Activated T-cell treated with anti-CD3 and anti-CD28 coated beads, Interleukin-2, amount 50 U/mL, for 4 hours (primary cell): ENCODE results near the gene SH3RF3. TPM values are rescaled to one million over a fixed set of nuclear protein-coding genes. Genes with fewer than 3 reads are reported as not detected.

Source experiments
- ATAC-seq, 2 donors: fragments of 200-7000 bp; cut with Tn5 transposase; one replicate each; pipeline ENCODE4 v1.10.0; 2021
- DNase-seq: peaks from one replicate; pipeline ENCODE4 v3.0.0-alpha.2; 2020
- H3K27me3 Mint-ChIP-seq: one replicate; pipeline ENCODE4 v1.8.0; 2021; ENCODE audit warnings: low read depth, mixed read lengths
- H3K36me3 Mint-ChIP-seq: one replicate; pipeline ENCODE4 v1.8.0; 2022; ENCODE audit warnings: mixed read lengths; ENCODE audit not compliant: insufficient read depth
- H3K4me1 Mint-ChIP-seq: one replicate; pipeline ENCODE4 v1.8.0; 2021; ENCODE audit warnings: low read depth, mixed read lengths
- H3K4me3 Mint-ChIP-seq: one replicate; pipeline ENCODE4 v1.8.0; 2021; ENCODE audit warnings: mild to moderate bottlenecking, moderate library complexity, mixed read lengths
- H3K9me3 Mint-ChIP-seq: one replicate; pipeline ENCODE4 v1.8.0; 2021; ENCODE audit warnings: mixed read lengths
- total RNA-seq, 3 donors: library from RNA; stranded (reverse); gene quantifications; one replicate each; pipeline ENCODE4 v1.2.1, GENCODE V29; 2021

Gene SH3RF3
- total RNA-seq, 3 donors from 2014 or later: 0.33 to 0.98 (median 0.89) TPM

DNA sequence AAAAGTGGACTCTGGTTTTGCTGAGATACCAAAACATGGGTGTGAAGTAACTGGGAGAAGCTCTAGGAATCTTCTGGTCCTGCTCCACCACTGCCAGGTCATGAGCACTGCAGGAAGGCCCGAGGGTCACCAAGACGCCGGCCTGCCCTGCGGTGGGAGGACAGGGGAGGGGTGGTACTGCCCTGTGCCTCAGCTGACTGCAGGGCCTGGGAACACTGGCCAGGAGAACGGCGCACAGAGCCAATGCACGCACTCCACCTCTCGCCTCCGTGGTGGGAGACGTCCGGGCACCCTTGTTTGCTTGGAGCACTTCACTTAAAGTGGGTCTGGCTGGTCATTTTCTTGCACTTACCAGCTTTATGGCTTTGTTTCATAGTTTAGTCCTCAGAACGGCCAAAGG lies 153.4 kb downstream of the SH3RF3 start:
- H3K4me1 Mint-ChIP-seq: no peaks in the 10 kb centered on the region
- H3K9me3 Mint-ChIP-seq: no peaks in the 10 kb centered on the region
- no peak for ATAC-seq
- no peak overlapping the region for H3K4me3 Mint-ChIP-seq
- no peak for DNase-seq
- H3K36me3 Mint-ChIP-seq: no peaks in the 10 kb centered on the region
- H3K27me3 Mint-ChIP-seq: no peaks in the 10 kb centered on the region

DNA sequence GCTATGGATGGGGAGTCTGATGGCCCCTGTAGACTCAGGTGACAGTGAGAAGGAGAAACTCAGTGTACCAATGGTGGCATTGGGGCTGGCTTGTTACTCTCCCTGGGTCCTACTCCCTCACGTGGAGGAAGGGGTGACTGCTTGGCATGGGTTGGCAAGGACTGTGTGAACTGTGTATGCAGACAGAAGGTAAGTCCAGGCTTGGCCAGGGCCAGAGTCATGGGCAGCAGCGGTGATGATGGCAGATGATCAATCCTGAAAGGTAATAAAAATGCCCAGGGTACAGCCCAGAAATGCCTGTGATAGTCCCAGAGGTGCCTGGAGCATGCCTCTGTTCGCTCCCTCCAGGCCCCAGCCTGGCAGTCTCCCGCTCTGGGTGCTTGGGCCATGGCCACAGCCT lies 153.9 kb downstream of the SH3RF3 start:
- no peak overlapping the region for H3K4me3 Mint-ChIP-seq
- no peaks in the 10 kb centered on the region for H3K36me3 Mint-ChIP-seq
- no peaks in the 10 kb centered on the region for H3K27me3 Mint-ChIP-seq
- DNase-seq (no peak), ATAC-seq (no peak)
- H3K4me1 Mint-ChIP-seq: no peaks in the 10 kb centered on the region
- H3K9me3 Mint-ChIP-seq: no peaks in the 10 kb centered on the region

DNA sequence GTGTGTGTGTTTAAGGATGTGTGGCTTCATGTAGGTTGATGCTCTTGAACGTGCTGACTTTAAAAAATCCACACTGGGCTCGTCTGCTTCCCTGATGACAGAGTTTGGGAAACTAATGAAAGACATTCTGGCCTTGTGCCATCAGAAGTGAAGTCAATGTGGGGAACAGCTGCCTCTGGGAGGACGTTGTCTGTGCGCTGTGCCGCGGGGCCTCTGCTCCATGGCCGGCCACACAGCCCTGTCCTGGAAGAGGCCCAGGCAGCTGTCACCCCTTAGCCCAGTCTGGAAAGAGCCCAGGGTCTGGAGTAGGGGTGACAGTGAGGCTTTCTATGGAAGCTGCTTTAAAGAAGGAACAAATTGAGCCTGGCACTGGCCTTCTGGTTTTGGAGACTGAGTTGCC lies 155.8 kb downstream of the SH3RF3 start:
- Mint-ChIP-seq H3K9me3 (no peaks in the 10 kb centered on the region), H3K36me3 (no peaks in the 10 kb centered on the region), H3K27me3 (no peaks in the 10 kb centered on the region), H3K4me3 (no peak overlapping the region), H3K4me1 (no peaks in the 10 kb centered on the region)
- DNase-seq (no peak), ATAC-seq (no peak)

DNA sequence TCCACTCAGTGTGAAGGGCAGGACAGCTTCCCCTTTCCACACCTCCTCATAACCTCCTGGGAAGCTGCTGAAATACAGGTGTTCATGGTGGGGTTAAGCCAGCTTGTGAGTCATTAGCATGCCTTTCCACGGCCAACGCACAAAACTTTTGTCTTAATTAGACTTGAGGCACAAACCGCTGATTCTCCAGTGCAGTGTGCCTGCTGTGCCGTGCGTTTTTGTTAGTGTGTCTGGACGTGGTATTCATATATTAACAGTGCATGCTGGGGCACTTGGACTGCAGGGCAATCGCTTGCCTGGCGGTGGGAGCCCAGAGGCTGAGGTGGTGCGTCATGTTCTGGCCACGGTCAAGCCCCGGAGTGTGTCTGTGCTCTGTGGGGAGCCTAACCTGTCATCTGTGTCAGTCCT lies 156.2 kb downstream of the SH3RF3 start:
- Mint-ChIP-seq H3K27me3 (no peaks in the 10 kb centered on the region), H3K4me1 (no peaks in the 10 kb centered on the region), H3K36me3 (no peaks in the 10 kb centered on the region), H3K9me3 (no peaks in the 10 kb centered on the region), H3K4me3 (no peak overlapping the region)
- ATAC-seq (no peak), DNase-seq (no peak)

DNA sequence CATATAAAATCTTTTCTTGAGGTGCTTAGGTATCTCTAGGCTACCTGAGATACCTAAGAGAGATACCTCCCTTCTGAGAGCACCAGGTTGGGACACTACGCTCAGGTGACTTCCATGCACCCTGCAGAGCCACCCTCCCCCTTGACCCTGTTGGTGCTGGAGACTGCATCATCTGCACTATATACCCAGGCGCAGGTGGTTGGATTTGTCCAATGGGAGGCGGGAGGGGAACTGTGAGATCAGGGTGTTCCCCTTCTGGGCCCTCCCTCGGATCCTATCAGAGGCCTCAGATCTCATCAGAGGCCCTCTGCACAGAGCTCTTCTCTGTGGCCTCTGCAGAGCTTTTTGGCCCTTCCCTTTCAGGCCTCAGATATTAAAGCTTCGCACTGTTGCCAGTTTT lies 158.4 kb downstream of the SH3RF3 start:
- DNase-seq (no peak), ATAC-seq (no peak)
- Mint-ChIP-seq H3K9me3 (no peaks in the 10 kb centered on the region), H3K4me3 (no peak overlapping the region), H3K36me3 (no peaks in the 10 kb centered on the region), H3K4me1 (no peaks in the 10 kb centered on the region), H3K27me3 (no peaks in the 10 kb centered on the region)

DNA sequence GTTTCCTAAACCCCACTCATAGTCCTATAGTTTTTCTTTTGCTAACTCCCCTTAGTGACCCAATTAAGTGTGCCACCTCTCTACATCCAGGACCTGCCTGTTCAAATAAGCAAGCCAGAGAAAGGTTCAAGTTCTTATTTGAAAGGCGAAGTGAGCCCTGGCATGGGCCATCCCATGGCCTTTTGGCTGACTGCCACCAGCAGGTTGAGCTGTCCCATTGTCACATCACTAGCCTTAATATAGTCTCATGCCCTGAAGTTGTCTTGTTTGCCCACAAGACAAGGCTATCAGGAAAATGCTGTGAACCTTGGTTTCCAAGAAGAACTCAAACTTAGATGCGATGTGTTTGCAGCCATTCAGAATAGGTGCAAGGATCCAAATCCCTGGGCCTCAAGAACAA lies 158.8 kb downstream of the SH3RF3 start:
- DNase-seq (no peak), ATAC-seq (no peak)
- Mint-ChIP-seq H3K4me3 (no peak overlapping the region), H3K4me1 (no peaks in the 10 kb centered on the region), H3K36me3 (no peaks in the 10 kb centered on the region), H3K9me3 (no peaks in the 10 kb centered on the region), H3K27me3 (no peaks in the 10 kb centered on the region)

DNA sequence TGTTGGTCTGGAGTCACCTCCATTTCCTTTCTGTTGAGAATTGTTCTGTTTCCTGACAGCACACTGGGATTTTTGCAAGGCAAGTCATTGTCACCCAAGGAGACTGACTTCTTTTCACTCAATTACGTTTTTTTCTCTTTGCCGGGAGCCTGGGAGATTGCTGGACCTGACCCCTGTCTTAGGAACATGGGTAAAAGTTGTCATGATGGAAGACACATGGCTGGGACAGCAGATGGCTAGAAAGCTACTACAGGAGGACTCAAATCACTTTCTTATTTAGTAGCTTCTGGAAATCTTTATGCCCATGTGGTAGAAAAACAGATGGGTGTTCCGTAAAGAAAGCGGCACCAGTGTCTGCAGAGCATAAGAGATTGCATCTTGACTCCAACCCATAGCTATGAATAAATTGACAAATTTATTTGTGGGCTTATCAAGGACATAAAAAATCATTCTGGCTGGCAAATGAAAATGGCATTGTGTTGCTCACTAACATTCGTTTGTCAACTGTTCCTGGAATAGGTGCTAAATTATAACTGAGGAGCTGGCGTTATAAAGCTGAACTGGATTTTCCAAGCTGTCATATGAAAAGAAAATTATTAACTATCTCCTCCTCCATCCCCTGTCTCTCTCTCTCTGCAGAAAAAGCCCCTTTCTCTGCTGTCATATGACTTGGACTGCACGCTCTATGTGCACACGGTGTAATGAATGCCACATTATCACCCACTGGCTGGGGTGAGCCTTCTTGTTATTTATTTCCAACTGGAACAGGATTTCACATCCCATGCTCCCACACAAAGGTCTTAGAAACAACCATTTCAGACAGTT lies 159.8 kb downstream of the SH3RF3 start:
- Mint-ChIP-seq H3K4me1 (no peaks in the 10 kb centered on the region), H3K4me3 (no peak overlapping the region), H3K9me3 (no peaks in the 10 kb centered on the region), H3K27me3 (no peaks in the 10 kb centered on the region), H3K36me3 (no peaks in the 10 kb centered on the region)
- no peak for ATAC-seq
- DNase-seq: no peak

DNA sequence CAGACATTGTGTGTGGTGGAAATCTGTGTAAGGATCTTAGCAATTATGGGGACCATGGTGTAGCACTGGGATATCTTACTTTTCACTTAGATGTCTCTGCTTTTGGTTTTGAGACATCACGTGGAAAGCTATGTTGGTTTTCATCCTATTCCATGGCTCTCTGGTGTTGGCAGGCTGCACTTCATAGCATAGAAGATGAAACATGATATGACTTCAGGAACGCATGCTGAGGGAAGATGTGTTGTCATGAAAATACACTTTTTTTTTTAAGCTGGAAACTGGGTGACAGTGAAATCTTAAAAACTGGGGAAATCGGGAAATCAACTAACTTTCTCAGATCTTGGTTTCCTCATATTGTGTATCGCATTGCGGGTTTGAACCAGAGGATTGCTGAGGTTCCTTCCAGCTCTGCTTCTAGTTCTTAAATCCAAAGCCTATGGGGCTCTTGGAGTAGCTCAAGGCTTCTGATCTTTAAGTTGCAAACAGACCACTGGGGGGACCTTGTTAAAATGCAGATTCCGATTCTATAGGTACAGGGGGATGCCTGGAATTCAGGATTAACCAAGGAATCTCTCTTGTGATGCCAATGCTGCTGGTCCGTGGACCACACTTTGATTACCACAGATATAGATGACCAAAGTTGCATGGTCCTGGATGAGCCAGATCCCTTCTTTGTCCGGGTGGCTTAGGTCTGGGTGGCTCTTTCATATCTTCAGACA lies 160.7 kb downstream of the SH3RF3 start:
- Mint-ChIP-seq H3K36me3 (no peaks in the 10 kb centered on the region), H3K27me3 (no peaks in the 10 kb centered on the region), H3K4me3 (no peak overlapping the region), H3K9me3 (no peaks in the 10 kb centered on the region), H3K4me1 (no peaks in the 10 kb centered on the region)
- DNase-seq (no peak), ATAC-seq (no peak)

DNA sequence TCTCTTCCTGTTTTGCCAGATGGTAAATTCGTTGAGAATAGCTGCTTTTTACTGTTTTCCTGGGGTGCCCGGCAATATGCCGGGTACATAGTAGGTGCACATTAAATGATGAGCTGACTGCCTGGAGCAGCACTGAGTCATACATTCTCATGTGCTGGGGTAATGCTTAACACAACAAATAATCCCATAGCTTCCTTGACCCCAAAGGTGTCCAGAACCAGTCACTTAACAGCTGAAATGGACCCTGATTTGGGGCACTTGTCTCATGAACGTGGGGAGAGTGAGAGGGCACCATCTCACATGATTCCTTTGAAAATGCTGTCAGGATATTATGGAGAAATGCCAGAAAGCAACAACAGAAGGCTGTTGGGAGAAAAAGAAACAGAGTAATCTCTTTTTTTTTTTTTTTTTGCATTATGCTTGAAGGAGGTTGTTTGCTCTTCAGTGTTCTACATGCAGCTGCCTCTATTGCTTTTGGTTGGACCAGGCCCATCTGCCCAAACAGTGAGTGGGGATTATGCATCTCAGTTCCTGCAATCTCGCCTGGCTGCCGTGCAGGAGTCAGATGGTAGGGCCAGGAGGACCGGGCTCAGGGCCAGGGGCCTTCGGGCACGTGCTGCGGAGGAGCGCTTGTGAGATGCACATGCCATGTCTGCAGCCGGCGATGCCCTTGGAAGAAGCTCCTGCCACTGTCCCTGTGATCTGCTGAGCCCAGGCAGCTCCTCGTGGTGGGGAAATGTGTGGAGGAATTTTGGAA lies 162.1 kb downstream of the SH3RF3 start:
- H3K27me3 Mint-ChIP-seq: no peaks in the 10 kb centered on the region
- no peak for ATAC-seq
- no peak overlapping the region for H3K4me3 Mint-ChIP-seq
- no peaks in the 10 kb centered on the region for H3K4me1 Mint-ChIP-seq
- no peak for DNase-seq
- no peaks in the 10 kb centered on the region for H3K9me3 Mint-ChIP-seq
- H3K36me3 Mint-ChIP-seq: no peaks in the 10 kb centered on the region

DNA sequence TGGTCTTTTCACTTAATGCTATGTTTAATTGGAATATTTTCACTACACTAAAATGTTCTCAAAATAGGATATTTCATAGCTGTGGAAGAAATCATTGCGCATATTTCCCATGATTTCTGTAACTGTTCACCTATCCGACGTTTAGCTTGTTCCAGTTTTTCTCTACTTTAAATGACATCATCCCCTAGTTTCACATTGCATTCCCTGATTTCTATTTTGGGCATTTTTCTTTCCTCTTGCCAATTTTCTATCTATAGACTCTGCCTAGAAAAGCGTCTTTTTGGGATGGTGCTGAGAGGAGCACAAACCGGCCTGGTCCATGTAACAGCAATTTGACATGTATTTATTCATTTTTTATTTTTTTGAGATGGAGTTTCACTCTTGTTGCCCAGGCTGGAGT lies 163.4 kb downstream of the SH3RF3 start:
- Mint-ChIP-seq H3K4me1 (no peaks in the 10 kb centered on the region), H3K9me3 (no peaks in the 10 kb centered on the region), H3K4me3 (no peak overlapping the region), H3K27me3 (no peaks in the 10 kb centered on the region), H3K36me3 (no peaks in the 10 kb centered on the region)
- DNase-seq (no peak), ATAC-seq (no peak)

DNA sequence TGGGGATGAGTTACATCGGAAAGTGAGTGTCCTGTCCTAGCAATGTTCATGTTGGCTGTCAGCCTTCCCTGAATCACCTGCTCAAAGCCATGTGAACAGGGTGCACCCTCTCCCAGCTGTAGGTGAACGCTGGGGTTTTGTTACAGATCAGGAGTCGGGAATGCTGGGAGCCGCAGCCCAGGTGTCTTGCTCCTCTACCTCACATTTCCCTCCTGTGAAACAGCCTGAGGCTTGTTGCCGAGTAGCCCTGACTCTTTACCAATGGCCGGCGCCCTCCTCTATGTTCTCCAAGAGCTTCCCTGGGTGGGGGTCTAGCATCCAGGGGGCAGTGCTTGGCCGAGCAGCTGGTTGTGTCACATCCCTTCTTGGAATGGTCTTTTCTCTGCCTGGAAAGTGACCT lies 164.7 kb downstream of the SH3RF3 start:
- Mint-ChIP-seq H3K36me3 (no peaks in the 10 kb centered on the region), H3K4me1 (no peaks in the 10 kb centered on the region), H3K4me3 (no peak overlapping the region), H3K9me3 (no peaks in the 10 kb centered on the region), H3K27me3 (no peaks in the 10 kb centered on the region)
- ATAC-seq (no peak), DNase-seq (no peak)

DNA sequence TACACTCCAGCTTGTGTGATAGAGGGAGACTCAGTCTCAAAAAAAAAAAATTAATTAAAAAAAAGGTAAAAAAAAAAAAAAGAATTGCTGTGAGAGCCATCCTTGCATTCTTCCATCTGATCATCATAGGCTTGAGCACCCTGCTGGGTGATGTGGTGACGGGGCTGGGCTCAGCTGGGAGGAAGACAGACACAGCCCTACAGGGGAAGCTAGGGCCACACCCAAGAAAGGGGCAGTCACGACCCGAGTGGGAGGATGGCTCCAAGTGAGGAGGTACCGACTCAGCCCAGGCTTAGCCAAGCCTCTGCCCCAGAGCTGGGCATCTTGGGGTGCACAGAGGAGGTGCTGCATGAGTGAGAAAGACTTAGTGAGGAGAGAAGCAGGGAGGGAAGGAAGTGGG lies 165.5 kb downstream of the SH3RF3 start:
- DNase-seq: no peak
- no peak for ATAC-seq
- no peak overlapping the region for H3K4me3 Mint-ChIP-seq
- H3K36me3 Mint-ChIP-seq: no peaks in the 10 kb centered on the region
- H3K9me3 Mint-ChIP-seq: no peaks in the 10 kb centered on the region
- H3K4me1 Mint-ChIP-seq: no peaks in the 10 kb centered on the region
- no peaks in the 10 kb centered on the region for H3K27me3 Mint-ChIP-seq

DNA sequence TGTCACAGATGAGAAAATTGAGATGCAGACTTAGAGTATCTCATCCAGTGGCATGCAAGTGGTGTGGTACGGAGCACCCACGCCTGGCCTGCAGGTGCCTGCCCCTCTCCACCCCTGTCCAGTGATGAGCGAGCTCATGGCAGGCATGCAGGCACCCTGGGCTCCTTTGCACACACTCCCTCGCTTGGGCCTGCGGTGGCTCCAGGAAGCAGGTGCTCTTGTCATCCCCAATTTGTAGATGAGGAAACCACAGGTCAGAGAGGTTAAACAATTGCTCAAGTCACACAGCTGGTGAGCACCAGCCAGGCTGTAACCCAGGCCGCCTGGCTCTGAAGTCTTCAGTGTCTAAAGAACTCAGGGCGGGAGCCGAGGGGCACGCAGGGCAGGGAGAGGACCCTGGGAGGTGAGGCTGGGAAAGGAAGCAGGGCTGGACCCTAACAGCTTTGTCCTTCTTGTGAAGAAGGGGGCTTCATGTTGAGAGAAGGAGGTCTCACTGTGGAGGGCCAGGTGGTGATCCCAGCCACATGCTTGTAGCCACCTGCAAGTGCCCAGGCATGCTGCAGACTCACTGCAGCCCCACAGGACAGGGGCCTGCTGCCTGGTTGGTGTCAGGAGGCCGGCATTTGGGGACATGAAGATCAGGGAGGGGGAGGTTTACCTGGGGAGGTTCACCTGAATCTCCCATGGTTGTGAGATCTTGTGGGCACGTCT lies 166.2 kb downstream of the SH3RF3 start:
- no peaks in the 10 kb centered on the region for H3K27me3 Mint-ChIP-seq
- H3K9me3 Mint-ChIP-seq: no peaks in the 10 kb centered on the region
- ATAC-seq (no peak), DNase-seq (no peak)
- no peaks in the 10 kb centered on the region for H3K4me1 Mint-ChIP-seq
- no peaks in the 10 kb centered on the region for H3K36me3 Mint-ChIP-seq
- H3K4me3 Mint-ChIP-seq: no peak overlapping the region

DNA sequence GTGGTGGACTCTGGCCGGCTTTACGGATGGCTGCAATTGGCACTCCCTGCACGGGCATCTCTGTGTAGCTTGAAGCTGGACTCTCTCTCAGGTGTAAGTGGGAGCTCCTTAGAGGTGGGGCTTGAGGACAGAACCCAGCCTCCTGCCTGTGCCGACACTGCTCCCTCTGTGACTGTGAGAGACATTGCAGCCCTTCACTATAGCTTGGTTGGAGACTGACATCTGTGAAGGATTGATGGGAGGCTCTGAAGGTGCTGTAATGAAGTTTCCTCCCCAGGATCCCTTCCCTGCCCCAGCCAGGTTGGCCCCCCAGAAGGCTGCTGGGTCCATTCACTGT lies 166.7 kb downstream of the SH3RF3 start:
- no peak overlapping the region for H3K4me3 Mint-ChIP-seq
- DNase-seq: no peak
- no peak for ATAC-seq
- H3K27me3 Mint-ChIP-seq: no peaks in the 10 kb centered on the region
- H3K36me3 Mint-ChIP-seq: no peaks in the 10 kb centered on the region
- no peaks in the 10 kb centered on the region for H3K9me3 Mint-ChIP-seq
- no peaks in the 10 kb centered on the region for H3K4me1 Mint-ChIP-seq
